Measurements from ENCODE around the gene WIPF1.

WIPF1 gene

DNA sequence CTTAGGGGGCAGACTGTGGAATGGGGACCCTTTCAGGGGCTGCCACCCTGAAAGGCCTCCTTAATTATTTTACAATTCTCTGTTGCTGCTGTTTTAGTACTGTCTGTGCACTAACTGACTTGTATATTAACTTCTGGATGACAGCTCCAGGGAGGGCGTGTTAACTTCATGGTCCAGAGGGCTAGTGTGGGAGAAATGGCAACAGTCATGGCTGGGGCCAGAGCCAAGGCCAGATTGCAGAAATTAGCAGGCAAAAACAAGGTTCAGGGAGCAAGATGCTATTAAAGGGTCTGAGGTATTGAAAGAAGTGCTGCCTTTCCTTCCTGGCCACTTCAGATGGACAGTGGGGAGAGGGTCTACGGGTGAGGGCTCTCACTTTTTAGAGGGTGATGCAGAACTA lies 9.1 kb downstream of the WIPF1 start:
- TF ChIP-seq, protein P1, sequence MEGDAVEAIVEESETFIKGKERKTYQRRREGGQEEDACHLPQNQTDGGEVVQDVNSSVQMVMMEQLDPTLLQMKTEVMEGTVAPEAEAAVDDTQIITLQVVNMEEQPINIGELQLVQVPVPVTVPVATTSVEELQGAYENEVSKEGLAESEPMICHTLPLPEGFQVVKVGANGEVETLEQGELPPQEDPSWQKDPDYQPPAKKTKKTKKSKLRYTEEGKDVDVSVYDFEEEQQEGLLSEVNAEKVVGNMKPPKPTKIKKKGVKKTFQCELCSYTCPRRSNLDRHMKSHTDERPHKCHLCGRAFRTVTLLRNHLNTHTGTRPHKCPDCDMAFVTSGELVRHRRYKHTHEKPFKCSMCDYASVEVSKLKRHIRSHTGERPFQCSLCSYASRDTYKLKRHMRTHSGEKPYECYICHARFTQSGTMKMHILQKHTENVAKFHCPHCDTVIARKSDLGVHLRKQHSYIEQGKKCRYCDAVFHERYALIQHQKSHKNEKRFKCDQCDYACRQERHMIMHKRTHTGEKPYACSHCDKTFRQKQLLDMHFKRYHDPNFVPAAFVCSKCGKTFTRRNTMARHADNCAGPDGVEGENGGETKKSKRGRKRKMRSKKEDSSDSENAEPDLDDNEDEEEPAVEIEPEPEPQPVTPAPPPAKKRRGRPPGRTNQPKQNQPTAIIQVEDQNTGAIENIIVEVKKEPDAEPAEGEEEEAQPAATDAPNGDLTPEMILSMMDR (IDR thresholded peaks at IDR 0.05; ENCODE audit: insufficient read depth, low read depth, low read length, missing control alignments): no peak
- no peak overlapping the region for H3K4me3 ChIP-seq (ENCODE audit: low read length)
- DNase-seq (ENCODE audit: low read depth): no peak

DNA sequence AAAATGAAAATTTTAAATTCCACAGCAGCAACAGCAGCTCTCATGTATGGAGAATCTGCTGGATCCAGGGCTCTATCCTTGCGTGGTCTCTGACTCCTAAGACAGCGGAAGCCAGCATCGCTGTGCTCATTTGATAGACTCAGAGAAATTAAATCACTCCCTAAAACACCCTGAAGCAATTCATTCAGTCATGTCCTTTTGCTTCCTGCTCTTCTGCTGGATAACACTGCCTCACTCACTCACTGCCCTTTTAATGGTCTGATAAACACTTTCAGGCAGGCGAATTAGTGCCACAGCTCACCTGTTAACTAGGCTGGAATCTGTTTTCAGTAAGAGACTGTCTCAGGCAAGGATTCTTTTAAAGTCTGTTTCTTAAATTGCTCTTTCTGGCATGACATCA lies 10.0 kb downstream of the WIPF1 start:
- TF ChIP-seq, protein P1 (IDR thresholded peaks at IDR 0.05; ENCODE audit: insufficient read depth, low read depth, low read length, missing control alignments): no peak
- DNase-seq (ENCODE audit: low read depth): peak; percentile 23
- H3K4me3 ChIP-seq (ENCODE audit: low read length): no peak overlapping the region

DNA sequence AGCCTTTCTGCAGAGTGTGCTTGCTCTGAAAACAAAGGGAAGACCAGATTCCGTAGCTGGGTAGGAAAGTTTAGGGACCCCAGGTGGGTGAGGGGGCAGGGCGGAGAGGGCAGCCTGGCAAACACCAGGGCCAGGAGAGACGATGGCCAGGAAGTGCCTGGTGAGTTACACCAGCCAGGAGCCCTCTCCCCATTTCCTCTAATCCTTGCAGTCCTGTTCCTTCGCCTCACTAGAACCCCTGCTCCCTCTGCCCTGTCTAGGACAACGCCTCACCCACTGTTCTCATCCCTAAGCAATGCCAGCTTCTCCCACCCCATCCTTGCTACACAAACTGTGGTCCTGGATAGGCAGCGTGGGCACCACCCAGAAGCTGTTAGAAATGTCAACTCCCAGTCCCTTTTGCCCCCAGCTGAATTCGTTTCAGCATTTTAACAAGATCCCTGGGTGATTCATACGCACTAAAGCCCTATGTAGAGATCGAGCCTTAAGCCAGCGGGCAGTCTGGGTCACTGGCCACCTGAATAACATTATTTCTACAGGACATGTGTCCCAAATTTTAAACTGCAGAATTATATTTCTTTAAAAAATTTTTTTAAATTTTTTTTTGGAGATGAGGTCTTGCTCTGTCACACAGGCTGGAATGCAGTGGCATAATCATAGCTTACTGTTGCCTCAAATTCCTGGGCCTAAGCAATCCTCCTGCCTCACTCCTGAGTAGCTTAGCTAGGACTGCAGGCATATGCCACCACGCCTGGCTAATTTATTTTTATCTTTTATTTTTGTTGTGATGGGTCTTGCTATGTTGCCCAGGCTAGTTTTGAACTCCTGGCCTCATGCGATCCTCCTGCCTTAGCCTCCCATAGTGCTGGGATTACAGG lies 10.9 kb downstream of the WIPF1 start:
- TF ChIP-seq, protein P1 (IDR thresholded peaks at IDR 0.05; ENCODE audit: insufficient read depth, low read depth, low read length, missing control alignments): no peak
- H3K4me3 ChIP-seq (ENCODE audit: low read length): no peak overlapping the region
- DNase-seq (ENCODE audit: low read depth): no peak

DNA sequence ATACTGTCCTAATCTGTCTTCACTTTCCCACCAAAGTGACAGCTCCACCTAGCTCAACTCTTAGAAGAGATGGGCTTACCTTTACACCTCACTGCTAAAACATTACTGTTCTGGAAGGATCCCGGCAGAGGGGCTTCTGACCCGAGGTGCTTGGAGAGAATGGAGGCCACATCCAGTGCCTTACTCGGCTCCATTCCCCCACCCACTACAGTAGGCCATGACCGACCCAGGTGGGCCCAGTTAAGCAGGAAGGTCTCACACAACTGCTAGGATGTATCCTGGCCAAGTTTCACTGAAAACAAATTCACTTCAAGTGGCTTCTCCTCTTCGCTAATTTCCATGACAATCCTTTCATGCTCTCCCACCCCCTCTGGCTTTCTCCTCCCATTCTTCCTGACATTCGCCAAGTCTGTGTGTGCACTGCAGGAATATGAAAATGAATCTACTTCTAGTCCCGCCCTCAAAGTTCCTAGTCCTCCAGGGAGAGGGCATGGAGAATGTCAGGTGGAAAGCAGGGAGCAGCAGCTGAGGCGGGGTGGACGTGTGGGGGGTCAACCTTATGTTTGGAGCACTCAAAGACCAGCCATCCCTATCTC lies 11.8 kb downstream of the WIPF1 start:
- no peak for DNase-seq (ENCODE audit: low read depth)

DNA sequence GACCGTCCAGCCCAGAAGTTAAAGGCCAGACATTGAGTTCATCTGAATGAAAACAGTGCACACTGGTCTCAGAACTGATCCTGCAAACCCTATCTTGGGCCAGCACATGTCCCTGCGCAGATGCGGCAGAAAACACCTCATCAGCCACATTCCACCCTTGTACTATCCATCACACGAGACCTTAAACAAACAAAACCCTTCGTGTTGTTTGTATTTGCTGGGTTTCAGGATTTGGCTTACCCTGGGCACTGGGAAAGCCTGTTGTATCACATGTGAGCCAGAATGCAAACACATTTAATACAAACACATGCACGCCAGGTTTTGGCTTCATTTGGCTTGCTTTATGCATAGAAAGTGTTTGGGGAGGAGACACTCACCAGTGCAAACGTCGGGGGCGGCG lies 12.5 kb downstream of the WIPF1 start:
- TF ChIP-seq, protein P1 (IDR thresholded peaks at IDR 0.05; ENCODE audit: insufficient read depth, low read depth, low read length, missing control alignments): no peak
- H3K4me3 ChIP-seq (ENCODE audit: low read length): no peak overlapping the region
- DNase-seq (ENCODE audit: low read depth): no peak

More for the DNA sequence above, 11.8 kb downstream of the WIPF1 start:
- TF ChIP-seq, protein P1 (IDR thresholded peaks at IDR 0.05; ENCODE audit: insufficient read depth, low read depth, low read length, missing control alignments): no peak
- H3K4me3 ChIP-seq (ENCODE audit: low read length): no peak overlapping the region

DNA sequence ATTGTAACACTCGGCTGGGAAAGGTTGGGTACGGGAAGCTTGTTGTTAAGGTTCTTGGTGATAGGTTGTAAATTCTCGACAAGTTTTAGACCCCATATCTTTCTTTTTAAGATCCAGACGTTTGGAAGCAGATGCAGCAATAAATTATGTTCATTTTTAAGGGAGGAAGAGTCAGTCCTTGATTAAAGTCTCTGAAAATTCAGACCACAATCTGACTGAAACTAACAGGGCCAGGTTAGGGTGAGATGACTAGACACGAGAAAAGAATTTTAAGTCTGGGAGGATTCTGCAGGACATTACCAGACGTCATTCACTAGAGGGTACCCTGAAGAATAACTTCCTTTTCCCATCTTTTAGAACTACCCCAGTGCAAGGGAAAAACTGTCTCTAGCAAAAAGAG lies 16.1 kb downstream of the WIPF1 start:
- no peak for DNase-seq (ENCODE audit: low read depth)
- no peak overlapping the region for H3K4me3 ChIP-seq (ENCODE audit: low read length)
- TF ChIP-seq, protein P1 (IDR thresholded peaks at IDR 0.05; ENCODE audit: insufficient read depth, low read depth, low read length, missing control alignments): no peak
